GM19193 (cell line): Measurements from ENCODE around the gene CNTLN.

Source experiments
- POLR2A ChIP-seq: IDR thresholded peaks from 4 replicates; pipeline ENCODE4 v1.6.1; 2011; ENCODE audit not compliant: insufficient read depth, insufficient read length; ENCODE audit errors: extremely low read depth

CNTLN gene

GRCh38 chr9:17236147-17236546, 101.3 kb downstream of the CNTLN start:
- no peak for TF ChIP-seq POLR2A

- TF ChIP-seq POLR2A: no peak
Measured at GRCh38 chr9:17246770-17247169, 111.9 kb downstream of the CNTLN start.

DNA sequence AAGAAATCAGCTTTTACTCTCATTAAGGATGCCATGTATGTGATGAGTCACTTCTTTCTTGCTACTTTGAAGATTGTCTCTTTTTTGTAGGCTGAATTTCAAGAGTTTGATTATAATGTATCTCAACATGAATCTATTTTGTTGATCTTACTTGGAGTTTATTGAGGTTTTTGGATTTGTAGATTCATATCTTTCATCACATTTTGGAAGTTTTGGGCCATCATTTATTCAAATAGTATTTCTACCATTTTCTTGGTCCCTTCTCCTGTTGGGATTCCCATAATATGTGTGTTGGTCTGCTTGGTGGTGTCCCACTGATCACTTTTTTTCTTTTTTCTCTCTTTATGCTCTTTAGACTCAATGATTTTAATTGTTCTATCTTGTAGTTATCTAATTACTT, 116.3 kb downstream of the CNTLN start:
- no peak for TF ChIP-seq POLR2A

GRCh38 chr9:17269799-17270198, 135.0 kb downstream of the CNTLN start:
- no peak for TF ChIP-seq POLR2A

DNA sequence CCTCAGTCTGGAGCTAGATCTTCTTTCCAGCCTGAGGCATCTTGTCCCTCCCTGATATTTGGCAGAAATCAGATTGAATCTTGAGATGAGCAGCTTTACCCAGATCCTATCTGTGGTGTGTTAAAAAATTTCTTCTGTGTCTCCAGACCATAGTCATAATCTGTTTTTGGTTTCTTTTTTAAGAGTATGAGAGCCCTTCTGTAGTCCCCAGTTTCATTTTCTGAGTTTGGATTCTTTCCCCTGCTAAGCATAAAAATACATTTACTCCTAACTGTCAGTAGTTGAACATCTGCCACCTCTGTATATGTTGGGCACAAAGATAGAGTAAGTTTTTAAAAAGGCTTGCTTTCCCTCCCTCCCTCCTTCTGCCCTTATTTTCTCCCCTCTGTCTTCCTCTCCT, 137.7 kb downstream of the CNTLN start:
- no peak for TF ChIP-seq POLR2A

- no peak for TF ChIP-seq POLR2A
Measured at GRCh38 chr9:17280350-17281012, 145.6 kb downstream of the CNTLN start.

DNA sequence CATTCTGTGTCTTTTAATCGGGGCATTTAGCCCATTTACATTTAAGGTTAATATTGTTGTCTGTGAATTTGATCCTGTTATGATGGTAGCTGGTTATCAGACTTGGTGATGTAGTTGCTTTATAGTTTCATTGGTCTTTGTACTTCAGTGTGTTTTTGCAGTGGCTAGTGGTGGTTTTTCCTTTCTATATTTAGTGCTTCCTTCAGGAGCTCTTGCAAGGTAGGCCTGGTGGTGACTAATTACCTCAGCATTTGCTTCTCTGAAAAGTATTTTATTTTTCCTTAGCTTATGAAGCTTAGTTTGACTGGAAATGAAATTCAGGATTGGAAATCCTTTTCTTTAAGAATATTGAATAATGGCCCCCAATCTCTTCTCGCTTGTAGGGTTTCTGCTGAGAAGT, 156.9 kb downstream of the CNTLN start:
- no peak for TF ChIP-seq POLR2A

- TF ChIP-seq POLR2A: no peak
Measured at GRCh38 chr9:17293685-17294084, 158.8 kb downstream of the CNTLN start.

DNA sequence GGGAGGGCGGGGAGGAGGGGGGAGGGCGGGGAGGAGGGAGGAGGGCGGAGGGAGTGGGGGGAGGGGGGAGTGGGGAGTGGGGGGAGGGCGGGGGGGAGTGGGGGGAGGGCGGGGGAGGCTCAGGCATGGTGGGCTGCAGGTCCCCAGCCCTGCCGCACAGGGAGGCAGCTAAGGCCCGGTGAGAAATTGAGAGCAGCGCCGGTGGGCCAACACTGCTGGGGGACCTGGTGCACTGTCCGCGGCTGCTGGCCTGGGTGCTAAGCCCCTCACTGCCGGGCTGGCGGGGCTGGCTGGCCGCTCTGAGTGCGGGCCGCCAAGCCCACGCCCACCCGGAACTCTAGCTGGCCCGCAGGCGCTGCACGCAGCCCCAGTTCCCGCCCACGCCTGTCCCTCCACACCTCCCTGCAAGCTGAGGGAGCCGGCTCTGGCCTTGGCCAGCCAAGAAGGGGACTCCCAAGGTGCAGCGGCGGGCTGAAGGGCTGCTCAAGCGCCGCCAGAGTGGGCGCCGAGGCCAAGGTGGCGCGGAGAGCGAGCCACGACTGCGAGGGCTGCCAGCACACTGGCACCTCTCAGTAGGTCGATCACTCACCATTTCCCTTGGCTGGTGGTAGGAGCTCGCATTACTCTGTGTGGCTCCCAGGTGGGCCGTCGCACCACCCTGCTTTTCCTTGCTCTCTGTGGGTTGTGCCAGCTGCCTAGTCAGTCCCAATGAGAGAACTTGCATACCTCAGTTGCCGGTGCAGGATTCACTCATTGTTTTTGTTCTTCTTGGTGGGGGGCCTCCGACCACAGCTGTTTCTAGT, 160.2 kb downstream of the CNTLN start:
- no peak for TF ChIP-seq POLR2A

DNA sequence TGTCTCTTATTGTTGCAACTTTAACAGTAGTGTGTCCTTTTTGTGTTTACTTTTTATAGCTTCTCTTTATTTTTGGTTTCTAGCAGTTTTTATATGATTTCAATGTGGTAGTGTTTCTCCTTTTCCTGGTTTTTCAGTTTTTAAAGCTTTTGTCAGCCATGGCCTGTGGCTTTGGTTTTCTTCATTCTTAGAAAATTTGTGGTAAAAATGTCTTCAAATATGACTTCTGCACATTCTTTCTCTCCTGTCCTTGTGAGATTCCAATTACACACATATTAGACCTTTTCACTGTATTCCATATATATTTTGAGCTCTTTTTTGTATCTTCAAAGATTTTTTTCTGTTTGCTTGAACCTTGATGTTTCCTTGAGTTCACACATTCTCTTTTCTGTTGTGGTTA, 180.5 kb downstream of the CNTLN start:
- TF ChIP-seq POLR2A: no peak

- no peak for TF ChIP-seq POLR2A
Measured at GRCh38 chr9:17318821-17319320, 184.0 kb downstream of the CNTLN start.

GRCh38 chr9:17319864-17320263, 185.0 kb downstream of the CNTLN start:
- no peak for TF ChIP-seq POLR2A

- no peak for TF ChIP-seq POLR2A
Measured at GRCh38 chr9:17322882-17323864, 188.3 kb downstream of the CNTLN start.

DNA sequence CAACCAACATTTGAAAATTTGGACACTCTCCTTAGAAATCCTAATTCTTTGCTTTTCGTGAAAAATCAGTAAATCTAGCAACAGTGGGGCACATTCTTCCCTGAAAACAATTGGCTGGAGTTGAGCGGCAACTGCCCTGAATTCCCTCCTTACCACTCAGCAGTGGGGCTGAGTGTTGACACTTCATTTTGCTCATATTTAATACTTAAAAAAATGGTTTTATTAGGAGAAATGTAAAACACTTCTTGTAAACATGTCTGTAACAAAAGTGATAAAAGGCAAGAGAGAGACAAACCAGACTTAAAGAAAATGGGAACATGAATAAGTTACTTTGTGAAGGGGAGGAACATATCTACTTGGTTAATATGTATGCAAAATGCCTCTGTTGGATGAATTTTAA, 193.5 kb downstream of the CNTLN start:
- no peak for TF ChIP-seq POLR2A

GRCh38 chr9:17330097-17330496, 195.3 kb downstream of the CNTLN start:
- no peak for TF ChIP-seq POLR2A

- no peak for TF ChIP-seq POLR2A
Measured at GRCh38 chr9:17332115-17332514, 197.3 kb downstream of the CNTLN start.

DNA sequence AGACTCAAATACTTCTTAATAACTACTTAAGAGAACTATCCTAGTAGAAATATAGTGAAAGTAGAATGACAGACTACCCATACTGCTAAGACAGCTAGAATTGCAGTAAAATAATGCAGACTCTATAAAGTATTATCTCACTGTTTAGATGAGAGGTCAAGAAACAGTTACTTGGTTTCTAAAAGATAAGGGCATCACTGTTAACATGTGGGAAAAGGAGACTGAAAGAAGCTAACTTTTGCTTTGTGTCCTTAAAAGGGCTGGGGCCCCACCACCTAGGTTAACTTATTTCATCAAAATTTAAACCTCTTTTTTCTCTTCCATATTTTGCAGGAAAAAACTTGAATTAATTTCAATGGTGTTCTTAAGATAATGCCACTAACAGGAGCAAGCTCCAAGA, 204.3 kb downstream of the CNTLN start:
- TF ChIP-seq POLR2A: no peak
